GM19239 (cell line): ENCODE measurements around the gene C1orf159.
"Not testable (repeated sequence)": the region's sequence is repeated elsewhere in the genome, so short reads cannot be mapped to it uniquely, and the experiment has no call there.

Source experiments
- DNase-seq: peaks from one replicate; pipeline ENCODE4 v3.0.0; 2011; ENCODE audit warnings: low spot score; ENCODE audit not compliant: insufficient read length
- FAIRE-seq: peaks from 2 replicates; lab custom pipeline; 2011; peaks lifted over from hg19 to GRCh38; lab: Jason Lieb, UNC

The C1orf159 gene

GRCh38 chr1:1115786-1116700, at the start of gene C1orf159:
Gene C1orf159 (minus strand): TSS chr1:1116089. CDS start chr1:1091543, 24,546 bp downstream.
- FAIRE-seq (peak; percentile 95), DNase-seq (peak; percentile 100)

GRCh38 chr1:1165485-1165884, 49.6 kb upstream of the C1orf159 start:
- FAIRE-seq = no peak
- no peak for DNase-seq

- no peak for DNase-seq
- FAIRE-seq = no peak
These were observed 49.0 kb upstream of the C1orf159 start for GRCh38 chr1:1164701-1165451.

GRCh38 chr1:1164361-1164700, 48.4 kb upstream of the C1orf159 start:
- DNase-seq (no peak), FAIRE-seq (no peak)

- no peak for FAIRE-seq
- DNase-seq = no peak
These were observed 47.7 kb upstream of the C1orf159 start for GRCh38 chr1:1163538-1164070.

- no peak for FAIRE-seq
- DNase-seq = no peak
These were observed 47.0 kb upstream of the C1orf159 start for GRCh38 chr1:1162597-1163537.

- no peak for FAIRE-seq
These were observed 45.8 kb upstream of the C1orf159 start for GRCh38 chr1:1161683-1162079.

GRCh38 chr1:1161078-1161682, 45.3 kb upstream of the C1orf159 start:
- DNase-seq (no peak), FAIRE-seq (no peak)

More at GRCh38 chr1:1161683-1162079, 45.8 kb upstream of the C1orf159 start:
- no peak for DNase-seq

GRCh38 chr1:1160281-1160930, 44.5 kb upstream of the C1orf159 start:
- no peak for FAIRE-seq

GRCh38 chr1:1157914-1158710, 42.2 kb upstream of the C1orf159 start:
- DNase-seq = peak; percentile 91
- peak; percentile 21 for FAIRE-seq

More at GRCh38 chr1:1160281-1160930, 44.5 kb upstream of the C1orf159 start:
- DNase-seq = no peak

- peak; percentile 59 for FAIRE-seq
- DNase-seq = peak; percentile 97
These were observed 41.6 kb upstream of the C1orf159 start for GRCh38 chr1:1157426-1157913.

- DNase-seq (no peak), FAIRE-seq (no peak)
These were observed 41.1 kb upstream of the C1orf159 start for GRCh38 chr1:1157033-1157365.

- FAIRE-seq (no peak), DNase-seq (no peak)
These were observed 40.5 kb upstream of the C1orf159 start for GRCh38 chr1:1156140-1157032.

- FAIRE-seq (no peak), DNase-seq (no peak)
These were observed 39.4 kb upstream of the C1orf159 start for GRCh38 chr1:1155258-1155657.

- DNase-seq (no peak), FAIRE-seq (no peak)
These were observed 38.0 kb upstream of the C1orf159 start for GRCh38 chr1:1153874-1154273.

- not testable (repeated sequence) for DNase-seq, FAIRE-seq
These were observed 37.3 kb upstream of the C1orf159 start for GRCh38 chr1:1153215-1153614.

GRCh38 chr1:1152431-1152830, 36.5 kb upstream of the C1orf159 start:
- DNase-seq, FAIRE-seq: not testable (repeated sequence)
